Memory B cell (primary cell): ENCODE results near the gene KLRF1.

Experiments used
- ATAC-seq: fragments of 150-1000 bp; cut with Tn5 transposase; 2 replicates; pipeline ENCODE4 v1.10.0; 2021; ENCODE audit warnings: low read depth, mild to moderate bottlenecking, moderate library complexity
- DNase-seq, 2 donors: peaks; one replicate each; pipeline ENCODE4 v3.0.0; 2022; ENCODE audit warnings: low spot score in 2 of 2
- H3K27ac Mint-ChIP-seq: one replicate; pipeline ENCODE4 v1.8.0; 2022; ENCODE audit warnings: mild to moderate bottlenecking, moderate library complexity, mixed read lengths
- H3K27me3 Mint-ChIP-seq: one replicate; pipeline ENCODE4 v1.8.0; 2022; ENCODE audit warnings: mixed read lengths
- H3K36me3 Mint-ChIP-seq: one replicate; pipeline ENCODE4 v1.8.0; 2022; ENCODE audit warnings: mild to moderate bottlenecking, mixed read lengths
- H3K4me1 Mint-ChIP-seq: one replicate; pipeline ENCODE4 v1.8.0; 2022; ENCODE audit warnings: mixed read lengths
- H3K4me3 Mint-ChIP-seq: one replicate; pipeline ENCODE4 v1.8.0; 2022; ENCODE audit warnings: mild to moderate bottlenecking, moderate library complexity, mixed read lengths
- H3K9me3 Mint-ChIP-seq: one replicate; pipeline ENCODE4 v1.8.0; 2022; ENCODE audit warnings: mixed read lengths

Gene KLRF1

GRCh38 chr12:9796346-9796745 is 30.9 kb upstream of the KLRF1 start:
- no peaks in the 10 kb centered on the region for H3K9me3 Mint-ChIP-seq
- no peak overlapping the region for H3K4me3 Mint-ChIP-seq
- DNase-seq, result no peak
- no peaks in the 10 kb centered on the region for H3K27me3 Mint-ChIP-seq
- H3K4me1 Mint-ChIP-seq, result peaks cover 15% of the 10 kb centered on the region
- no peak for ATAC-seq
- H3K36me3 Mint-ChIP-seq, result peaks cover 2% of the 10 kb centered on the region
- H3K27ac Mint-ChIP-seq, result no peak overlapping the region

GRCh38 chr12:9796971-9797370 is 30.3 kb upstream of the KLRF1 start:
- H3K36me3 Mint-ChIP-seq, result peaks cover 2% of the 10 kb centered on the region
- H3K4me3 Mint-ChIP-seq, result no peak overlapping the region
- no peak overlapping the region for H3K27ac Mint-ChIP-seq
- ATAC-seq (no peak), DNase-seq (no peak)
- no peaks in the 10 kb centered on the region for H3K9me3 Mint-ChIP-seq
- peaks cover 15% of the 10 kb centered on the region for H3K4me1 Mint-ChIP-seq
- no peaks in the 10 kb centered on the region for H3K27me3 Mint-ChIP-seq

DNA sequence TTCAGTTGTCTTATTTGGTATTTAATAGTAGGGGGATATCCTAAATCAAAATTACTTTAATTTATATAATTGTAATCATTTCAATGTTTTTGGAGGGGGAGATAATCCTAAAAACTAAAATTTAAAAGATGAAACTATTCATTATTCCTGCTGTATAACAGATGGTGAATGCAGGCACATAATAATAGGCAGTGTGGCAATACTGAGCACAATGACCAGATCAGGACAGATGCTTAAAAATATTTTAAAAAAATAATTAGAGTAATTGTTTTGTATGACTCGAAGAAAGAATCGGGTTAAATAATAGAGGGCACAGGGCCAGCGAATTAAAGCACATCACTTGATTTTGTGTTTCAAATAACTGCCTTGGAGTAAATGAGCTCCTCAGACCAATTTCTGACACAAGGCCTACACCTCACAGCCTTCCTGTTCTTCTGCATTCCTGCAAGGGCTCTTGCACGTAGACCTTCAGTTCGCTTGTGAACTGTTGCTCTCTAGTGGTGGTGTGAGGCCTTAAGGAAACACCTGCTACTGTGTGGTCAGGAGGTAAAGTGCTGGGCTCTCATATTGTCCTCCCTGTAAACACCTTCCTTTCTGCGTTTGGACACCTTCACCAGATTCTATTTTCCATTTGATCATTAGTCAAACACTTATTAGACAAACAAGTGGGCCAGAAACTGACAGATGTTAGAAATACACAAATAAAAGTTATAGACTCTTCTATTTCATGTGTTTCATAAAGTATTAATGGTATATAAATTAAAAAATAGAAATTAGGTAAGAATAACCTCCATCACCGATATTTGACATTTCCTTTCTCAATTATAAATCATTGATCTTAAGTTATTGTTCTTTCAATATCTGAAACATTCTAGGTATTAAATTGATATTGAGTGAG is 29.3 kb upstream of the KLRF1 start:
- peak; percentile 42 to 63 for DNase-seq
- H3K4me3 Mint-ChIP-seq, result no peak overlapping the region
- no peaks in the 10 kb centered on the region for H3K9me3 Mint-ChIP-seq
- H3K27me3 Mint-ChIP-seq, result no peaks in the 10 kb centered on the region
- H3K27ac Mint-ChIP-seq, result no peak overlapping the region
- H3K4me1 Mint-ChIP-seq, result peaks cover 15% of the 10 kb centered on the region
- peaks cover 2% of the 10 kb centered on the region for H3K36me3 Mint-ChIP-seq
- ATAC-seq, result peak; percentile 90

GRCh38 chr12:9799961-9800360 is 27.3 kb upstream of the KLRF1 start:
- DNase-seq, result no peak
- no peak for ATAC-seq
- H3K9me3 Mint-ChIP-seq, result no peaks in the 10 kb centered on the region
- no peak overlapping the region for H3K27ac Mint-ChIP-seq
- H3K36me3 Mint-ChIP-seq, result peaks cover 2% of the 10 kb centered on the region
- no peak overlapping the region for H3K4me3 Mint-ChIP-seq
- no peaks in the 10 kb centered on the region for H3K27me3 Mint-ChIP-seq
- peaks cover 6% of the 10 kb centered on the region for H3K4me1 Mint-ChIP-seq

DNA sequence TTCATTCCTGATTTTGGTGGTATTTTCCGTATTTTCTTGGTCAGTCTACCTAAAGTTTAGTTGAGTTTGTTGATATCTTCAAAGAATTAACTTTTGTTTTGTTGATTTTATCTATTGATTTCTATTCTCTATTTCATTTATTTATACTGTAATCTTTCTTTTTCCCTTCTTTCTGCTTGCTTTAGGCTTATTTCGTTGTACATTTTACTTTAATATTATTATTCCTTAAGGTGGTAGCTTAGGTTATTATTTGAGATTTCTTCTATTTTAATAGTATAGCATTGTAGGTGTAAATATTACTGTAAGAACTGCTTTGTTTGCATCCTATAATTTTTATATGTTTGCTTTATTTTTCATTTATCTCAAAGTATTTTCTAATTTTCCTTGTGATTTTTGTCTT is 21.4 kb upstream of the KLRF1 start:
- DNase-seq (no peak), ATAC-seq (no peak)
- no peak overlapping the region for H3K27ac Mint-ChIP-seq
- no peaks in the 10 kb centered on the region for H3K9me3 Mint-ChIP-seq
- peaks cover 4% of the 10 kb centered on the region for H3K4me1 Mint-ChIP-seq
- H3K27me3 Mint-ChIP-seq, result peaks cover 3% of the 10 kb centered on the region
- H3K36me3 Mint-ChIP-seq, result peaks cover 2% of the 10 kb centered on the region
- no peak overlapping the region for H3K4me3 Mint-ChIP-seq

- Mint-ChIP-seq H3K4me3 (no peak overlapping the region), H3K36me3 (no peaks in the 10 kb centered on the region), H3K4me1 (peaks cover 11% of the 10 kb centered on the region), H3K27ac (no peak overlapping the region), H3K9me3 (no peaks in the 10 kb centered on the region), H3K27me3 (peaks cover 9% of the 10 kb centered on the region)
- ATAC-seq (no peak), DNase-seq (no peak)
These were observed 20.6 kb upstream of the KLRF1 start for GRCh38 chr12:9806714-9807113.

- peaks cover 13% of the 10 kb centered on the region for H3K4me1 Mint-ChIP-seq
- no peak overlapping the region for H3K4me3 Mint-ChIP-seq
- peaks cover 12% of the 10 kb centered on the region for H3K27me3 Mint-ChIP-seq
- no peaks in the 10 kb centered on the region for H3K36me3 Mint-ChIP-seq
- no peak for DNase-seq
- no peaks in the 10 kb centered on the region for H3K9me3 Mint-ChIP-seq
- no peak overlapping the region for H3K27ac Mint-ChIP-seq
- ATAC-seq, result no peak
These were observed 18.8 kb upstream of the KLRF1 start for GRCh38 chr12:9808504-9808903.

- ATAC-seq (no peak), DNase-seq (no peak)
- H3K9me3 Mint-ChIP-seq, result no peaks in the 10 kb centered on the region
- peaks cover 12% of the 10 kb centered on the region for H3K27me3 Mint-ChIP-seq
- no peak overlapping the region for H3K27ac Mint-ChIP-seq
- peaks cover 19% of the 10 kb centered on the region for H3K4me1 Mint-ChIP-seq
- H3K4me3 Mint-ChIP-seq, result no peak overlapping the region
- H3K36me3 Mint-ChIP-seq, result no peaks in the 10 kb centered on the region
These were observed 17.9 kb upstream of the KLRF1 start for GRCh38 chr12:9809338-9809737.

GRCh38 chr12:9809866-9810265 is 17.4 kb upstream of the KLRF1 start:
- H3K27ac Mint-ChIP-seq, result no peak overlapping the region
- H3K4me1 Mint-ChIP-seq, result peaks cover 19% of the 10 kb centered on the region
- H3K36me3 Mint-ChIP-seq, result no peaks in the 10 kb centered on the region
- H3K27me3 Mint-ChIP-seq, result peaks cover 12% of the 10 kb centered on the region
- no peak overlapping the region for H3K4me3 Mint-ChIP-seq
- DNase-seq (no peak), ATAC-seq (no peak)
- H3K9me3 Mint-ChIP-seq, result no peaks in the 10 kb centered on the region

DNA sequence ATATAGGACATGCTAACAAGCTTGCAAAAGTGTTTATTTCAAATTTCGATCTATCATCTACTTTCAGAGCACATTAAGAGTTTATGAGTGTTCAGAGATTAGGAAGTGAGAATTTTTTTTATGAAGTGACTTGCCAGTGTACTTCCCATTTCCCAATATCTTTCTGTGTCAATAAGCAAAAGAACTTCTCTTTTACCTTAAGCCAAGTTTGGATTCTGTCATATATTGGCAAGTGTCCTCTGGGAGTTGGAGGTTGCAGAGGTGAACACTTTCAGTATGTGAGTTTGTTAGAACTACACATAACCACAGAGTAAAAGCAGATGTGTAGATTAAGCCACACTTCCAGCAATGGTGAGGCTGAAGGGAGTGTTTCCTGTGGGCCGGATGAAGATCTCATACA is 16.6 kb upstream of the KLRF1 start:
- Mint-ChIP-seq H3K4me3 (no peak overlapping the region), H3K36me3 (no peaks in the 10 kb centered on the region)

DNA sequence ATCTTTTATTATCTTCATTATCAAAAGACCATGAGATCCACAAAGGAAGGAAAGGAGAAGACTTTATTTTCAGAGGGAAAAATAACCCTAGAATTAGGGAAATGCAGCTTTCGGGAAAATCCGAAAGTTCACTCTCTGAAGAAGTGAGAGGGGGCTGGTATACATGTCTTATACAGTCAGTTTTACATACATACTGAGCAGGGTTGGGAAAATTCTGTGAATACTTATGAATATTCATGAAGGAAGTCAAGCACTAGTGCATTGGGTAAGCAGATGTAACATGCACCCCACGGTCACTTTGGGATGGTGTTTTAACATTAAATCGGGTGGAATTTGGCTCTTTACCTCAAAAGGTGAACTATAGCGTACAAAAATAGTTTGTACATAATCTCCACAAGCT is 15.7 kb upstream of the KLRF1 start:
- H3K27me3 Mint-ChIP-seq, result peaks cover 12% of the 10 kb centered on the region
- no peak overlapping the region for H3K4me3 Mint-ChIP-seq
- no peak overlapping the region for H3K27ac Mint-ChIP-seq
- ATAC-seq (no peak), DNase-seq (no peak)
- H3K9me3 Mint-ChIP-seq, result no peaks in the 10 kb centered on the region
- H3K4me1 Mint-ChIP-seq, result peaks cover 19% of the 10 kb centered on the region
- H3K36me3 Mint-ChIP-seq, result no peaks in the 10 kb centered on the region

More for the DNA sequence above, 16.6 kb upstream of the KLRF1 start:
- Mint-ChIP-seq H3K9me3 (no peaks in the 10 kb centered on the region), H3K27ac (no peak overlapping the region), H3K4me1 (peaks cover 19% of the 10 kb centered on the region), H3K27me3 (peaks cover 12% of the 10 kb centered on the region)
- ATAC-seq, result peak; percentile 7
- DNase-seq, result no peak

- Mint-ChIP-seq H3K4me3 (peak overlapping the region; percentile 75), H3K27me3 (peaks cover 17% of the 10 kb centered on the region), H3K27ac (no peak overlapping the region), H3K9me3 (no peaks in the 10 kb centered on the region), H3K36me3 (no peaks in the 10 kb centered on the region), H3K4me1 (peaks cover 22% of the 10 kb centered on the region)
- DNase-seq (peak; percentile 84 to 91), ATAC-seq (peak; percentile 94)
These were observed 13.2 kb upstream of the KLRF1 start for GRCh38 chr12:9813821-9814798.

DNA sequence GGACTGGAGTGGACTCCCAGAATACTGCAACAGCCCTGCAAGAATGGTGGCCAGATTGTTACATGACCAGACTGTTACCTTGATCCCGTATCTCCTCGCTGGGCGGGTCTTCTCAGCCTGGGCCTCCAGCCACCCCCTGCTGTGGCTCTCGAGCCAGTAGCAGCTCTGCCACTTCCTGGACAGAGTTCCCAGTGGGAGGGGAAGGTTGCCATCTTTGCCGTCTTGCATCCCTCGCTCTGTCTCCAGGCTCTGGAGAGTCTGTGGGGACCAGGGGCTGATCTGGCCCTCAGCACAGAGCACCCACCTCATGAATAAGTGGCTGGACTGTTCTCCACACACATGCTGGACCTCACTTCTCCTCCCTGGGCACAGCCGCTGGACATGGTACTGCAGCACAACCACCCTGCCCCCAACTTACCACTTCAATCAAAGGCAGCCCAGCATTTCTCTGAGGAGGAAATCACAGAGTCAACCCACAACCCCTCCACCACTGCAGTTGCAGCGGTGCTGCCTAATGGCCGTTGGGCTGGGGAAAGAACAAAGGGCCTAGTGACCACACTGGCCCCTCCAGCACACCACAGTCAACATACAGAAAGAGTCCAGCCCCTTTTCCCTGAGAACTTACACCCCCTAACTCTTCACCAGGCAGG is 6.9 kb upstream of the KLRF1 start:
- Mint-ChIP-seq H3K27ac (no peak overlapping the region), H3K4me1 (peaks cover 3% of the 10 kb centered on the region), H3K9me3 (peaks cover 2% of the 10 kb centered on the region), H3K4me3 (no peak overlapping the region), H3K36me3 (no peaks in the 10 kb centered on the region), H3K27me3 (peaks cover 24% of the 10 kb centered on the region)
- DNase-seq (no peak), ATAC-seq (no peak)

DNA sequence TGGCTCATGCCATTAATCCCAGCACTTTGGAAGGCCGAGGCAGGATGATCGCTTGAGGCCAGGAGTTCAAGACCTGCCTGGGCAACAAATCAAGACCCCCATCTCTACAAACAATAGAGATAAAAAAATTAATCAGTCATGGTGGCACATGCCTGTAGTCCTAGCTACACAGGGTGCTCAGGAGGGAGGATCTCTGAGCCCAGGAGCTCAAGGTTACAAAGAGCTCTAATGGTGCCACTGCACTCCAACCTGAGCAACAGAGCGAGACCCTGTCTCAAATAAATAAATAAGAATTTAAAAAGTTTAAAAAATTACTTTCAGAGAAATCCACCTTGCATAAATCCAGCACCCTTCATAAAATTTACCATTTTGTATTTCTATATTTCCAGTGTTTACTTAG is 2.2 kb downstream of the KLRF1 start:
- Mint-ChIP-seq H3K9me3 (peaks cover 8% of the 10 kb centered on the region), H3K36me3 (no peaks in the 10 kb centered on the region), H3K27ac (no peak overlapping the region), H3K27me3 (peaks cover 7% of the 10 kb centered on the region), H3K4me3 (no peak overlapping the region), H3K4me1 (no peaks in the 10 kb centered on the region)
- no peak for DNase-seq
- no peak for ATAC-seq
